ENCODE data around the gene TMEM95. TPM values are rescaled to one million over a fixed set of nuclear protein-coding genes. Genes with fewer than 3 reads are reported as not detected.

The TMEM95 gene
- total RNA-seq, 1 experiment from 2014 or later, result not detected

- Histone ChIP-seq H3K27me3 (ENCODE audit: insufficient read depth, low read length) (no peaks in the 10 kb centered on the region), H3K36me3 (ENCODE audit: control insufficient read depth in 1 of 2, insufficient read depth in 2 of 2, low read length in 2 of 2) (no peaks in the 10 kb centered on the region), H2AFZ (ENCODE audit: low read depth, low read length, poor library complexity, severe bottlenecking) (no peak overlapping the region), H4K20me1 (ENCODE audit: insufficient read depth) (no peaks in the 10 kb centered on the region), H3K9ac (ENCODE audit: low read length) (no peak overlapping the region), H3K79me2 (ENCODE audit: insufficient read depth, low read length) (peaks cover 10% of the 10 kb centered on the region; the same call in 1 of the 2 replicates), H3K9me2 (ENCODE audit: insufficient read depth) (no peaks in the 10 kb centered on the region), H3K27ac (ENCODE audit: low read depth, low read length) (no peak overlapping the region), H3K4me2 (ENCODE audit: low read length) (peak overlapping the region; percentile 60), H3K4me1 (ENCODE audit: control insufficient read depth in 1 of 2, insufficient read depth in 2 of 2, low read length in 2 of 2) (peaks cover 23 to 50% of the 10 kb centered on the region in 2 experiments), H3K4me3 (replicated peaks in 1 of 2; ENCODE audit: low read depth in 1 of 2, low read length in 2 of 2) (no peak overlapping the region), H3K9me3 (ENCODE audit: control insufficient read depth in 1 of 2, insufficient read depth in 1 of 2, low read depth in 1 of 2, low read length in 2 of 2) (no peaks in the 10 kb centered on the region)
- ChIA-PET RAD21 (ENCODE audit: low non-redundant PET in 1 of 2, low total read pairs in 2 of 2, uncharacterized antibody in 2 of 2, unreplicated experiment in 2 of 2) (interaction anchor here in 1 of 2 experiments (0.7 to 2.0 kb wide), 4 partner anchors 47 to 204 kb away, joined by 3 to 6 read pairs (median 4); partner anchors contain the start of genes TMEM102 and TMEM256), CTCF (interaction anchor here (0.6 to 2.9 kb wide), 13 partner anchors 11 to 633 kb away, joined by 3 to 21 read pairs (median 4); partner anchors contain the start of genes NEURL4, SENP3, TMEM102 and TMEM256), POLR2A (interaction anchor here (0.7 to 0.9 kb wide), 3 partner anchors 79 to 228 kb away, joined by 3 to 4 read pairs (median 3); partner anchors contain the start of genes MPDU1, POLR2A and TMEM102)
- peak; percentile 97 for TF ChIP-seq RAD21 (IDR thresholded peaks at IDR 0.05; ENCODE audit: low read depth)
- TF ChIP-seq, protein P1, sequence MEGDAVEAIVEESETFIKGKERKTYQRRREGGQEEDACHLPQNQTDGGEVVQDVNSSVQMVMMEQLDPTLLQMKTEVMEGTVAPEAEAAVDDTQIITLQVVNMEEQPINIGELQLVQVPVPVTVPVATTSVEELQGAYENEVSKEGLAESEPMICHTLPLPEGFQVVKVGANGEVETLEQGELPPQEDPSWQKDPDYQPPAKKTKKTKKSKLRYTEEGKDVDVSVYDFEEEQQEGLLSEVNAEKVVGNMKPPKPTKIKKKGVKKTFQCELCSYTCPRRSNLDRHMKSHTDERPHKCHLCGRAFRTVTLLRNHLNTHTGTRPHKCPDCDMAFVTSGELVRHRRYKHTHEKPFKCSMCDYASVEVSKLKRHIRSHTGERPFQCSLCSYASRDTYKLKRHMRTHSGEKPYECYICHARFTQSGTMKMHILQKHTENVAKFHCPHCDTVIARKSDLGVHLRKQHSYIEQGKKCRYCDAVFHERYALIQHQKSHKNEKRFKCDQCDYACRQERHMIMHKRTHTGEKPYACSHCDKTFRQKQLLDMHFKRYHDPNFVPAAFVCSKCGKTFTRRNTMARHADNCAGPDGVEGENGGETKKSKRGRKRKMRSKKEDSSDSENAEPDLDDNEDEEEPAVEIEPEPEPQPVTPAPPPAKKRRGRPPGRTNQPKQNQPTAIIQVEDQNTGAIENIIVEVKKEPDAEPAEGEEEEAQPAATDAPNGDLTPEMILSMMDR (IDR thresholded peaks at IDR 0.05 in 2 of 3, conservative IDR thresholded peaks at IDR 0.05 in 1 of 3; ENCODE audit: borderline replicate concordance in 1 of 3, insufficient read depth in 1 of 3, low read depth in 2 of 3, low read length in 2 of 3), result peak; percentile 86 to 92 (median 91)
- TF ChIP-seq POLR2AphosphoS5 (IDR thresholded peaks at IDR 0.05; ENCODE audit: low read depth, low read length), result peak; percentile 64
- TF ChIP-seq POLR2A (IDR thresholded peaks at IDR 0.05; ENCODE audit: borderline replicate concordance, extremely low read depth, insufficient read depth, insufficient read length), result no peak
- no TSS peak for BruUV-seq (replicated peaks)
- DNase-seq (ENCODE audit: low read depth, low spot score) (peak; percentile 83), ATAC-seq (peak; percentile 67)
- intact Hi-C loops (cut with micrococcal nuclease), result loop anchor here (1.0 to 5.0 kb wide), 4 partner anchors 36 to 205 kb away; partner anchors contain the start of genes PLSCR3, SENP3 and ZBTB4
Observed at GRCh38 chr17:7356072-7356549, 1.2 kb downstream of the TMEM95 start.

DNA sequence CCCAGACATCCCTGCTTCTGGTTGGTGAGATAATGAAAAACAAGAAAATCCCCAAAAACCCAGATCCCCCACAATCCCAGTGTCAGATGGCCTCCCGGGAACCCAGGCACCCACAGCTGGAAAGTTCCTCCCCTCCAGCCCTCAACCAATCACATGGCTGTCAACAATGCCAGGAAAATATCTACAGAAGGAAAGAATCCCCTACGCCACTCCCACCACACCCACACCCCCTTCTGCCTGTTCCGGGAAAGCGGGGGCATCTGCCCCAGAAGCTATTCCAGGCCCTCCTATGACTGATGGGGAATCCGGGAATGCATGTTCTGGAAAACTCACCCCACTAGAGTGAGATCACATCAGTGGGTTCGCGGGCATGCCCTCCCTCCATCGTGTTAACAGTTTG is 1.8 kb downstream of the TMEM95 start:
- ChIA-PET CTCF (interaction anchor here (0.6 to 2.9 kb wide), 8 partner anchors 14 to 204 kb away, joined by 3 to 21 read pairs (median 6); partner anchors contain the start of genes NEURL4, SENP3 and TMEM102), POLR2A (interaction anchor here (0.7 to 0.8 kb wide), 2 partner anchors 79 to 227 kb away, joined by 3 to 4 read pairs; partner anchors contain the start of genes MPDU1 and TMEM102), RAD21 (ENCODE audit: low non-redundant PET in 1 of 2, low total read pairs in 2 of 2, uncharacterized antibody in 2 of 2, unreplicated experiment in 2 of 2) (interaction anchor here in 1 of 2 experiments (0.7 to 2.0 kb wide), 2 partner anchors 46 to 79 kb away, joined by 4 to 6 read pairs; partner anchors contain the start of gene TMEM102)
- H3K36me3 ChIP-seq (ENCODE audit: control insufficient read depth in 1 of 2, insufficient read depth in 2 of 2, low read length in 2 of 2), result no peaks in the 10 kb centered on the region
- no peak overlapping the region for H3K27ac ChIP-seq (ENCODE audit: low read depth, low read length)
- H3K79me2 ChIP-seq (ENCODE audit: insufficient read depth, low read length), result peaks cover 6% of the 10 kb centered on the region; the same call in 1 of the 2 replicates
- no peaks in the 10 kb centered on the region for H3K9me2 ChIP-seq (ENCODE audit: insufficient read depth)
- ATAC-seq, result no peak
- intact Hi-C loops (cut with micrococcal nuclease), result loop anchor here (1.0 to 5.0 kb wide), 4 partner anchors 36 to 205 kb away; partner anchors contain the start of genes PLSCR3, SENP3 and ZBTB4
- H3K4me2 ChIP-seq (ENCODE audit: low read length), result peak overlapping the region; percentile 60; the same call in 1 of the 2 replicates
- H3K9ac ChIP-seq (ENCODE audit: low read length), result no peak overlapping the region
- no peak overlapping the region for H2AFZ ChIP-seq (ENCODE audit: low read depth, low read length, poor library complexity, severe bottlenecking)
- H3K27me3 ChIP-seq (ENCODE audit: insufficient read depth, low read length), result no peaks in the 10 kb centered on the region
- BruUV-seq (replicated peaks), result no TSS peak
- H3K4me3 ChIP-seq (replicated peaks in 1 of 2; ENCODE audit: low read depth in 1 of 2, low read length in 2 of 2), result no peak overlapping the region
- no peaks in the 10 kb centered on the region for H3K9me3 ChIP-seq (ENCODE audit: control insufficient read depth in 1 of 2, insufficient read depth in 1 of 2, low read depth in 1 of 2, low read length in 2 of 2)
- no peak for DNase-seq (ENCODE audit: low read depth, low spot score)
- H4K20me1 ChIP-seq (ENCODE audit: insufficient read depth), result no peaks in the 10 kb centered on the region
- H3K4me1 ChIP-seq (ENCODE audit: control insufficient read depth in 1 of 2, insufficient read depth in 2 of 2, low read length in 2 of 2), result peaks cover 23 to 48% of the 10 kb centered on the region in 2 experiments
- TF ChIP-seq SP1 (IDR thresholded peaks at IDR 0.05; ENCODE audit: low read depth) (no peak), RAD21 (IDR thresholded peaks at IDR 0.05; ENCODE audit: low read depth) (no peak), REST (IDR thresholded peaks at IDR 0.05; ENCODE audit: low read depth) (no peak), ZNF274 (IDR thresholded peaks at IDR 0.05; ENCODE audit: low read depth, low read length) (no peak), EGR1 (IDR thresholded peaks at IDR 0.05; ENCODE audit: low read depth) (no peak), YY1 (IDR thresholded peaks at IDR 0.05; ENCODE audit: extremely low read depth, insufficient replicate concordance, low read depth, low read length) (no peak), ZFX (IDR thresholded peaks at IDR 0.05) (no peak), POLR2AphosphoS5 (IDR thresholded peaks at IDR 0.05; ENCODE audit: low read depth, low read length) (no peak)
- TF ChIP-seq, protein P2, sequence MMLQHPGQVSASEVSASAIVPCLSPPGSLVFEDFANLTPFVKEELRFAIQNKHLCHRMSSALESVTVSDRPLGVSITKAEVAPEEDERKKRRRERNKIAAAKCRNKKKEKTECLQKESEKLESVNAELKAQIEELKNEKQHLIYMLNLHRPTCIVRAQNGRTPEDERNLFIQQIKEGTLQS (IDR thresholded peaks at IDR 0.05), result no peak
